Neural cell (in vitro differentiated cells): ENCODE measurements around the gene MRPL38. TPM values are rescaled to one million over a fixed set of nuclear protein-coding genes. Genes with fewer than 3 reads are reported as not detected.

Source experiments
- H2AFZ ChIP-seq: fragments of 200-600, 300-800 bp; sonication (generic), shearing (Covaris generic); 2 replicates; pipeline ENCODE4 v1.6.0; 2014; ENCODE audit warnings: low read depth, mild to moderate bottlenecking, antibody characterized with exemption, low read length, moderate library complexity
- H3F3A ChIP-seq: fragments of 200-600 bp; shearing (Covaris generic); 2 replicates; pipeline ENCODE4 v1.6.1; 2016; ENCODE audit warnings: mild to moderate bottlenecking, moderate library complexity, mixed read lengths, antibody characterized with exemption, low read length; ENCODE audit not compliant: insufficient read depth, poor library complexity, severe bottlenecking
- H3K27ac ChIP-seq: fragments of 200-600, 300-800 bp; sonication (generic), shearing (Covaris generic); 2 replicates; pipeline ENCODE4 v1.5.1; 2014; ENCODE audit warnings: mild to moderate bottlenecking, low read length, moderate library complexity
- H3K27me3 ChIP-seq: fragments of 300-800, 200-600 bp; sonication (generic), shearing (Covaris generic); 2 replicates; pipeline ENCODE4 v1.6.0; 2014; ENCODE audit warnings: mild to moderate bottlenecking, low read depth, low read length, moderate library complexity; ENCODE audit not compliant: insufficient read depth
- H3K36me3 ChIP-seq: fragments of 300-800, 200-600 bp; sonication (generic), shearing (Covaris generic); 2 replicates; pipeline ENCODE4 v1.5.1; 2014; ENCODE audit warnings: mild to moderate bottlenecking, antibody characterized with exemption, low read length, moderate library complexity; ENCODE audit not compliant: insufficient read depth
- H3K4me2 ChIP-seq: fragments of 300-800, 200-600 bp; sonication (generic), shearing (Covaris generic); 2 replicates; pipeline ENCODE4 v1.6.0; 2014; ENCODE audit warnings: mild to moderate bottlenecking, low read length
- H3K4me3 ChIP-seq: fragments of 300-800, 200-600 bp; sonication (generic), shearing (Covaris generic); 2 replicates; pipeline ENCODE4 v1.5.1; 2014; ENCODE audit warnings: mild to moderate bottlenecking, low read length, moderate library complexity
- H3K79me2 ChIP-seq: fragments of 200-600 bp; shearing (Covaris generic); replicated peaks from 2 replicates; pipeline ENCODE4 v1.6.0; 2014; ENCODE audit warnings: mild to moderate bottlenecking, low read length, moderate library complexity; ENCODE audit not compliant: insufficient read depth
- H3K9ac ChIP-seq: fragments of 300-800, 200-600 bp; sonication (generic), shearing (Covaris generic); 2 replicates; pipeline ENCODE4 v1.6.1; 2016; ENCODE audit warnings: mild to moderate bottlenecking, low read length, mixed read lengths
- H3K9me2 ChIP-seq: fragments of 200-600 bp; shearing (Covaris generic); 2 replicates; pipeline ENCODE4 v1.6.1; 2016; ENCODE audit warnings: mild to moderate bottlenecking, low read length, mixed read lengths; ENCODE audit not compliant: insufficient read depth
- H3K9me3 ChIP-seq: fragments of 200-600, 300-800 bp; sonication (generic), shearing (Covaris generic); 2 replicates; pipeline ENCODE4 v1.6.1; 2016; ENCODE audit warnings: mild to moderate bottlenecking, mixed run types, low read length, moderate library complexity, mixed read lengths
- H4K20me1 ChIP-seq: fragments of 200-600 bp; shearing (Covaris generic); 2 replicates; pipeline ENCODE4 v1.6.1; 2016; ENCODE audit warnings: mild to moderate bottlenecking, mixed run types; ENCODE audit not compliant: insufficient read depth
- CTCF ChIP-seq: fragments of 450-650 bp; IDR thresholded peaks from 2 replicates; pipeline ENCODE4 v1.5.1; 2014; ENCODE audit warnings: antibody characterized with exemption, mild to moderate bottlenecking, moderate library complexity; ENCODE audit not compliant: poor library complexity, severe bottlenecking
- EP300 ChIP-seq: fragments of 450-650 bp; conservative IDR thresholded peaks from 2 replicates; pipeline ENCODE4 v1.6.1; 2014; ENCODE audit warnings: antibody characterized with exemption, mild to moderate bottlenecking, moderate library complexity; ENCODE audit not compliant: poor library complexity, severe bottlenecking
- EZH2 ChIP-seq: fragments of 200-600, 300-800 bp; shearing (Covaris generic), sonication (generic); IDR thresholded peaks from 2 replicates; pipeline ENCODE4 v1.6.1; 2014; ENCODE audit warnings: antibody characterized with exemption, low read length, borderline replicate concordance, mild to moderate bottlenecking; ENCODE audit not compliant: insufficient read depth, poor library complexity, severe bottlenecking
- MXI1 ChIP-seq: fragments of 450-650 bp; conservative IDR thresholded peaks from 2 replicates; pipeline ENCODE4 v1.6.1; 2014; ENCODE audit warnings: antibody characterized with exemption, mild to moderate bottlenecking; ENCODE audit not compliant: poor library complexity, severe bottlenecking
- POLR2AphosphoS5 ChIP-seq: IDR thresholded peaks from 2 replicates; pipeline ENCODE4 v1.6.1; 2012
- RAD21 ChIP-seq: fragments of 450-650 bp; conservative IDR thresholded peaks from 2 replicates; pipeline ENCODE4 v1.6.1; 2014; ENCODE audit warnings: antibody characterized with exemption, mild to moderate bottlenecking, moderate library complexity
- REST ChIP-seq: IDR thresholded peaks from 2 replicates; pipeline ENCODE4 v1.6.1; 2012; ENCODE audit warnings: borderline replicate concordance
- SMC3 ChIP-seq: fragments of 450-650 bp; conservative IDR thresholded peaks from 2 replicates; pipeline ENCODE4 v1.6.1; 2014; ENCODE audit warnings: antibody characterized with exemption, mild to moderate bottlenecking, moderate library complexity; ENCODE audit not compliant: poor library complexity
- TAF1 ChIP-seq: IDR thresholded peaks from 2 replicates; pipeline ENCODE4 v1.6.1; 2012; ENCODE audit warnings: low read depth
- polyA plus RNA-seq: library from polyadenylated mRNA; depleted of rRNA; stranded (reverse); fragments of >200 nt; gene quantifications from 2 replicates; pipeline ENCODE4 v1.2.3, GENCODE V29; 2014

The MRPL38 gene
- polyA plus RNA-seq, 1 donor from 2014 or later, result 91.2 TPM

GRCh38 chr17:75874323-75875181 lies 30.1 kb downstream of the MRPL38 start:
- TF ChIP-seq RAD21 (no peak), TAF1 (no peak), EZH2 (no peak), EP300 (no peak), MXI1 (no peak), POLR2AphosphoS5 (no peak), SMC3 (no peak), CTCF (no peak), REST (no peak)
- H3K79me2 ChIP-seq, result no peaks in the 10 kb centered on the region
- no peak overlapping the region for H3K27ac ChIP-seq
- no peaks in the 10 kb centered on the region for H4K20me1 ChIP-seq
- H3K9me3 ChIP-seq, result no peaks in the 10 kb centered on the region
- H3K4me2 ChIP-seq, result no peak overlapping the region
- H3K9me2 ChIP-seq, result no peaks in the 10 kb centered on the region
- no peaks in the 10 kb centered on the region for H3F3A ChIP-seq
- H3K9ac ChIP-seq, result no peak overlapping the region
- H3K27me3 ChIP-seq, result peaks cover 40% of the 10 kb centered on the region
- no peaks in the 10 kb centered on the region for H3K36me3 ChIP-seq
- no peak overlapping the region for H3K4me3 ChIP-seq
- H2AFZ ChIP-seq, result no peak overlapping the region

- Histone ChIP-seq H3K9me3 (no peaks in the 10 kb centered on the region), H3K9ac (no peak overlapping the region), H3K27me3 (peaks cover 32% of the 10 kb centered on the region), H2AFZ (no peak overlapping the region), H3K4me2 (no peak overlapping the region), H3F3A (no peaks in the 10 kb centered on the region), H3K27ac (no peak overlapping the region), H3K79me2 (no peaks in the 10 kb centered on the region), H3K4me3 (no peak overlapping the region), H3K9me2 (no peaks in the 10 kb centered on the region), H4K20me1 (no peaks in the 10 kb centered on the region), H3K36me3 (no peaks in the 10 kb centered on the region)
- no peak for TF ChIP-seq EZH2
- TF ChIP-seq CTCF, result no peak
- no peak for TF ChIP-seq RAD21
Measured at GRCh38 chr17:75873587-75874322, 30.9 kb downstream of the MRPL38 start.
